Keratinocyte (primary cell): ENCODE measurements around the gene VPS13C. TPM values are rescaled to one million over a fixed set of nuclear protein-coding genes. Genes with fewer than 3 reads are reported as not detected.

Source experiments
- DNase-seq: peaks from one replicate; pipeline ENCODE4 v3.0.0-alpha.2; 2011; ENCODE audit warnings: low read depth, missing footprints, low spot score
- FAIRE-seq: peaks from 2 replicates; lab custom pipeline; 2011; peaks lifted over from hg19 to GRCh38; lab: Jason Lieb, UNC
- H2AFZ ChIP-seq: 2 replicates; pipeline ENCODE4 v1.6.0; 2012; ENCODE audit warnings: low read length, control low read depth, inconsistent platforms; ENCODE audit not compliant: control insufficient read depth
- H3K27ac ChIP-seq: 2 replicates; pipeline ENCODE4 v1.5.1; 2011; ENCODE audit warnings: low read length; ENCODE audit not compliant: control insufficient read depth, insufficient read depth
- H3K27me3 ChIP-seq: 3 replicates; pipeline ENCODE4 v1.6.0; 2011; ENCODE audit warnings: low read length; ENCODE audit not compliant: control insufficient read depth, insufficient read depth; ENCODE audit errors: extremely low read depth
- H3K36me3 ChIP-seq, 2 experiments: 2 replicates in 1 of 2; 3 replicates in 1 of 2; pipeline ENCODE4 v1.5.1; 2011; ENCODE audit warnings: low read length in 2 of 2, mild to moderate bottlenecking in 1 of 2; ENCODE audit not compliant: control insufficient read depth in 2 of 2, insufficient read depth in 2 of 2; ENCODE audit errors: extremely low read depth in 1 of 2
- H3K4me1 ChIP-seq: 3 replicates; pipeline ENCODE4 v1.5.1; 2011; ENCODE audit warnings: low read length; ENCODE audit not compliant: control insufficient read depth, insufficient read depth; ENCODE audit errors: extremely low read depth
- H3K4me2 ChIP-seq: 3 replicates; pipeline ENCODE4 v1.6.0; 2011; ENCODE audit warnings: low read depth, low read length; ENCODE audit not compliant: control insufficient read depth, insufficient read depth; ENCODE audit errors: extremely low read depth
- H3K4me3 ChIP-seq, 3 experiments: fragments of 200-600 bp in 1 of 3; sonication (generic) in 1 of 3; 2 replicates in 2 of 3; 3 replicates in 1 of 3; pipeline ENCODE4 v1.5.1; 2011 to 2016; ENCODE audit warnings: low read length in 3 of 3, mild to moderate bottlenecking in 3 of 3, control low read depth in 2 of 3, inconsistent platforms in 1 of 3, low read depth in 1 of 3, mixed read lengths in 1 of 3, mixed run types in 1 of 3, moderate library complexity in 1 of 3; ENCODE audit not compliant: control insufficient read depth in 2 of 3, insufficient read depth in 2 of 3; ENCODE audit errors: extremely low read depth in 1 of 3
- H3K79me2 ChIP-seq: 2 replicates; pipeline ENCODE4 v1.6.0; 2012; ENCODE audit warnings: low read length; ENCODE audit not compliant: control insufficient read depth, insufficient read depth
- H3K9ac ChIP-seq: 3 replicates; pipeline ENCODE4 v1.6.0; 2011; ENCODE audit warnings: low read length; ENCODE audit not compliant: control insufficient read depth, insufficient read depth; ENCODE audit errors: extremely low read depth
- H3K9me1 ChIP-seq: 3 replicates; pipeline ENCODE4 v1.6.0; 2011; ENCODE audit warnings: low read length; ENCODE audit not compliant: control insufficient read depth, insufficient read depth; ENCODE audit errors: extremely low read depth
- H3K9me3 ChIP-seq: 2 replicates; pipeline ENCODE4 v1.5.1; 2012; ENCODE audit warnings: low read depth, low read length; ENCODE audit not compliant: control insufficient read depth
- H4K20me1 ChIP-seq: 3 replicates; pipeline ENCODE4 v1.6.0; 2011; ENCODE audit warnings: low read length; ENCODE audit not compliant: control insufficient read depth, insufficient read depth; ENCODE audit errors: extremely low read depth
- CTCF ChIP-seq, 3 experiments: IDR thresholded peaks in 1 of 3; conservative IDR thresholded peaks in 1 of 3; optimal IDR thresholded peaks in 1 of 3; 2 replicates in 2 of 3; 3 replicates in 1 of 3; pipeline versions ENCODE3 to v1.5.1; 2011; ENCODE audit warnings: low read length in 3 of 3, mild to moderate bottlenecking in 3 of 3, moderate library complexity in 2 of 3, control low read depth in 1 of 3, inconsistent platforms in 1 of 3; ENCODE audit not compliant: insufficient read depth in 2 of 3; ENCODE audit errors: extremely low read depth in 1 of 3
- EZH2 ChIP-seq: IDR thresholded peaks from one replicate; pipeline ENCODE4 v1.6.1; 2012; ENCODE audit warnings: inconsistent platforms, mild to moderate bottlenecking, low read length, moderate library complexity
- dilution Hi-C: fragments of 300-500 bp; cut with MboI; formaldehyde crosslinking; loops from one replicate; pipeline ENCODE4 v1.7.0; 2020; ENCODE audit warnings: low sequenced_read_pairs; ENCODE audit not compliant: extremely low pct_ligation_motif_present
- polyA plus RNA-seq, 5 experiments: library from polyadenylated mRNA; depleted of rRNA in 3 of 5; stranded (reverse) in 3 of 5; stranded (forward) in 1 of 5; unstranded in 1 of 5; fragments of >200 nt; gene quantifications; 1 replicate in 1 of 5; 2 replicates in 3 of 5; 3 replicates in 1 of 5; pipeline versions ENCODE4 v1.2.1 to v1.2.3, GENCODE V29; 2011 to 2012; ENCODE audit warnings: missing spikeins in 2 of 5, low read depth in 1 of 5, low replicate concordance in 1 of 5

Gene VPS13C
- polyA plus RNA-seq, 1 donor (not counting 4 experiments of a cell fraction or from before 2014, with no cell fraction given): 13.5 TPM

GRCh38 chr15:61839546-61839945 lies 220.7 kb downstream of the VPS13C start:
- FAIRE-seq: no peak
- H3K36me3 ChIP-seq: no peaks in the 10 kb centered on the region

GRCh38 chr15:61835496-61836106 lies 224.6 kb downstream of the VPS13C start:
- H3K4me1 ChIP-seq: no peaks in the 10 kb centered on the region
- FAIRE-seq (peak; percentile 20), DNase-seq (no peak)
- dilution Hi-C loops: no loop called here
- H3K36me3 ChIP-seq: no peaks in the 10 kb centered on the region
- H3K4me2 ChIP-seq: no peak overlapping the region
- TF ChIP-seq EZH2 (no peak), CTCF (optimal IDR thresholded peaks at IDR 0.05 in 1 of 3, IDR thresholded peaks at IDR 0.05 in 1 of 3, conservative IDR thresholded peaks at IDR 0.05 in 1 of 3; ENCODE audit: extremely low read depth in 1 of 3, insufficient read depth in 2 of 3, low read length in 3 of 3) (peak; percentile 82 to 95 (median 84))
- H3K9ac ChIP-seq: no peak overlapping the region
- H3K79me2 ChIP-seq: no peaks in the 10 kb centered on the region
- H3K4me3 ChIP-seq: no peak overlapping the region
- H3K9me1 ChIP-seq: no peaks in the 10 kb centered on the region
- H3K9me3 ChIP-seq: no peaks in the 10 kb centered on the region
- H3K27me3 ChIP-seq: peaks cover 7% of the 10 kb centered on the region
- H4K20me1 ChIP-seq: no peaks in the 10 kb centered on the region
- no peak overlapping the region for H3K27ac ChIP-seq
- H2AFZ ChIP-seq: peak overlapping the region; percentile 33

More at GRCh38 chr15:61839546-61839945, 220.7 kb downstream of the VPS13C start:
- Histone ChIP-seq H4K20me1 (no peaks in the 10 kb centered on the region), H3K4me2 (no peak overlapping the region), H3K27me3 (peaks cover 2% of the 10 kb centered on the region), H2AFZ (no peak overlapping the region), H3K4me3 (no peak overlapping the region), H3K9me1 (no peaks in the 10 kb centered on the region), H3K27ac (no peak overlapping the region), H3K4me1 (no peaks in the 10 kb centered on the region), H3K79me2 (no peaks in the 10 kb centered on the region), H3K9me3 (no peaks in the 10 kb centered on the region), H3K9ac (no peak overlapping the region)
- no peak for DNase-seq
- no peak for TF ChIP-seq CTCF (optimal IDR thresholded peaks at IDR 0.05 in 1 of 3, IDR thresholded peaks at IDR 0.05 in 1 of 3, conservative IDR thresholded peaks at IDR 0.05 in 1 of 3; ENCODE audit: extremely low read depth in 1 of 3, insufficient read depth in 2 of 3, low read length in 3 of 3)
- dilution Hi-C loops: no loop called here
